Measurements from ENCODE around the gene ARNT2. TPM values are rescaled to one million over a fixed set of nuclear protein-coding genes. Genes with fewer than 3 reads are reported as not detected.

Gene ARNT2
- total and polyA plus RNA-seq, 4 donors, result 2.0 to 12.2 (median 5.5) TPM

DNA sequence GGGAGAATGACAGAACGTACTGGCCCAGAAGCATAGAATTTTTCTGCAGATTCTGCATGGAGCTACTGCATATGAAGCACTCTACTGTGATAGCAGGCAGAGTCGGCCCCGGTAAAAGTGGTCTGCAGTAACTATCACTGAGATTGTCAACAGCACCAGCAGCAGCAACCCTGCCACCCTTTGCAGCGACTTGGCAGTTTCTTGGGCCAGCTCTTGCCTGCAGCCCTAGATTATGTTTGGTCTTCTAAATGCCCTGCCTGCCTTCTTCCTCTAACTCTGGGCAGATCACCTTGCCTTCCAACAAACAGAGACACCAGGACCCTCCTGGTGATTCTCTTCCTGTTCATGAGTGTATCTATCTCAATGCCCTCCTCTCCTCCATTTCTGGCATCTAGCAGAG is 161.8 kb downstream of the ARNT2 start:
- Histone ChIP-seq H3K27ac (ENCODE audit: low read depth in 1 of 2, low read length in 1 of 2) (no peak overlapping the region), H3K9me3 (ENCODE audit: control insufficient read depth in 4 of 4, insufficient read depth in 3 of 4, low read length in 3 of 4) (no peaks in the 10 kb centered on the region), H3K27me3 (ENCODE audit: control insufficient read depth in 3 of 3, insufficient read depth in 3 of 3, low read length in 2 of 3) (no peaks in the 10 kb centered on the region), H3K36me3 (ENCODE audit: control insufficient read depth in 4 of 4, insufficient read depth in 4 of 4, low read length in 4 of 4) (peaks cover 0 to 37% (median 15%) of the 10 kb centered on the region in 4 donors), H3K4me3 (no peak overlapping the region), H3K4me1 (ENCODE audit: control insufficient read depth in 5 of 5, insufficient read depth in 5 of 5, low read length in 5 of 5) (peaks cover 0 to 7% (median 3%) of the 10 kb centered on the region in 5 donors), H3K9ac (ENCODE audit: insufficient read depth in 1 of 2, low read length in 2 of 2) (no peak overlapping the region)
- no peak for DNase-seq
- TF ChIP-seq, protein P1, sequence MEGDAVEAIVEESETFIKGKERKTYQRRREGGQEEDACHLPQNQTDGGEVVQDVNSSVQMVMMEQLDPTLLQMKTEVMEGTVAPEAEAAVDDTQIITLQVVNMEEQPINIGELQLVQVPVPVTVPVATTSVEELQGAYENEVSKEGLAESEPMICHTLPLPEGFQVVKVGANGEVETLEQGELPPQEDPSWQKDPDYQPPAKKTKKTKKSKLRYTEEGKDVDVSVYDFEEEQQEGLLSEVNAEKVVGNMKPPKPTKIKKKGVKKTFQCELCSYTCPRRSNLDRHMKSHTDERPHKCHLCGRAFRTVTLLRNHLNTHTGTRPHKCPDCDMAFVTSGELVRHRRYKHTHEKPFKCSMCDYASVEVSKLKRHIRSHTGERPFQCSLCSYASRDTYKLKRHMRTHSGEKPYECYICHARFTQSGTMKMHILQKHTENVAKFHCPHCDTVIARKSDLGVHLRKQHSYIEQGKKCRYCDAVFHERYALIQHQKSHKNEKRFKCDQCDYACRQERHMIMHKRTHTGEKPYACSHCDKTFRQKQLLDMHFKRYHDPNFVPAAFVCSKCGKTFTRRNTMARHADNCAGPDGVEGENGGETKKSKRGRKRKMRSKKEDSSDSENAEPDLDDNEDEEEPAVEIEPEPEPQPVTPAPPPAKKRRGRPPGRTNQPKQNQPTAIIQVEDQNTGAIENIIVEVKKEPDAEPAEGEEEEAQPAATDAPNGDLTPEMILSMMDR (IDR thresholded peaks at IDR 0.05; ENCODE audit: control extremely low read depth, extremely low read depth), result no peak
- 95 to 99% methylated on average over 4 of the region's 4 CpGs for WGBS, 2 donors
- no peak for ATAC-seq (ENCODE audit: insufficient read depth, low FRiP score)

DNA sequence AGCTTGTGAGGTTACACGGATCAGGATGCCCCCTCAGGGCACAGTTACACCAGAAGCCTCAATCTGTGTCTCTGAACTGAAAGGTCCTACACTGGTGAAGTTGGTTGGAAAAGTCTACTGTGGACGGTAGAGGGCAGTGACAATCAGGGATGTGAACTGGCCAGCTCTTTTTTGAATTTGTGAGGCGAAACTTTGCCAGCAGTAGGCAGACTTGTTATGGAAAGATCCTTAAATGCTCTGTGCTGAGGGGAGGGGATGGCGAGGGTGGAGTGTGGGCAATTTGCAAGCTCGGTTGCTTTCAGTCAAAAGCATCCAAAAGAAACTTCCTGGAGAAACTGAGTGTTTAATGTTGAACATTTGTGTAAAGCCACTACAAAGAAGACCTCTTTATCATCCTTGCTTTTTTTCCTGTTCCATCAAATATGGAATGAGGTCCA is 163.6 kb downstream of the ARNT2 start:
- ATAC-seq (ENCODE audit: insufficient read depth, low FRiP score) (peak; percentile 70), DNase-seq (peak; percentile 74 to 91 (median 87))
- TF ChIP-seq, protein P1 (IDR thresholded peaks at IDR 0.05; ENCODE audit: control extremely low read depth, extremely low read depth), result peak; percentile 45
- Histone ChIP-seq H3K9ac (ENCODE audit: insufficient read depth in 1 of 2, low read length in 2 of 2) (no peak overlapping the region), H3K27ac (ENCODE audit: low read depth in 1 of 2, low read length in 1 of 2) (no peak overlapping the region), H3K4me1 (ENCODE audit: control insufficient read depth in 5 of 5, insufficient read depth in 5 of 5, low read length in 5 of 5) (peaks cover 0 to 5% (median 3%) of the 10 kb centered on the region in 5 donors), H3K9me3 (ENCODE audit: control insufficient read depth in 4 of 4, insufficient read depth in 3 of 4, low read length in 3 of 4) (no peaks in the 10 kb centered on the region), H3K4me3 (no peak overlapping the region), H3K27me3 (ENCODE audit: control insufficient read depth in 3 of 3, insufficient read depth in 3 of 3, low read length in 2 of 3) (no peaks in the 10 kb centered on the region), H3K36me3 (ENCODE audit: control insufficient read depth in 4 of 4, insufficient read depth in 4 of 4, low read length in 4 of 4) (peaks cover 0 to 35% (median 13%) of the 10 kb centered on the region in 4 donors)
- WGBS, 2 donors, result 3 to 6% methylated on average over 5 of the region's 5 CpGs

DNA sequence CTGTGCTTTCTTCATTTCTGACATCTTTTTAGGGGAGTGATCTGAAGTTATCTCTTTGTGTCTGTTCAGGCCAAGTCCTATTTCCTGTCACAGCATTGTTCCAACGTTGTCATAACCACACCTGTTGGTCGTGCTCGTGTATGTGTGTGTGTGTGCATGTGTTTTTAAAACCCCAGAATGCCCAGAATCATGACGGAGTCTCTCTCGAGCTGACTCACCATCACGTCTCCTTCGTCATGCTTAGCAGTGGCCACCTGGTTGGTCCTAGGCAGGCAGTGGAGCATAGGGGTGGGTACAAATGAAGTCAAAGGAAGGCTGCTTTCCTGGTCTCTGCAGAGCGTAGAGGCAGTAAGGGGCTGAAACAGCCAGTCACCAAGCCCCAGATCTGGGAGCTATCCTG is 164.1 kb downstream of the ARNT2 start:
- no peak overlapping the region for H3K4me3 ChIP-seq
- DNase-seq (no peak), ATAC-seq (ENCODE audit: insufficient read depth, low FRiP score) (no peak)
- no peaks in the 10 kb centered on the region for H3K27me3 ChIP-seq (ENCODE audit: control insufficient read depth in 3 of 3, insufficient read depth in 3 of 3, low read length in 2 of 3)
- no peak overlapping the region for H3K9ac ChIP-seq (ENCODE audit: insufficient read depth in 1 of 2, low read length in 2 of 2)
- 77 to 82% methylated on average over 8 of the region's 8 CpGs for WGBS, 2 donors
- H3K9me3 ChIP-seq (ENCODE audit: control insufficient read depth in 4 of 4, insufficient read depth in 3 of 4, low read length in 3 of 4), result no peaks in the 10 kb centered on the region
- H3K4me1 ChIP-seq (ENCODE audit: control insufficient read depth in 5 of 5, insufficient read depth in 5 of 5, low read length in 5 of 5), result peaks cover 0 to 10% (median 3%) of the 10 kb centered on the region in 5 donors
- TF ChIP-seq, protein P1 (IDR thresholded peaks at IDR 0.05; ENCODE audit: control extremely low read depth, extremely low read depth), result no peak
- H3K36me3 ChIP-seq (ENCODE audit: control insufficient read depth in 4 of 4, insufficient read depth in 4 of 4, low read length in 4 of 4), result peaks cover 0 to 32% (median 10%) of the 10 kb centered on the region in 4 donors
- no peak overlapping the region for H3K27ac ChIP-seq (ENCODE audit: low read depth in 1 of 2, low read length in 1 of 2)
